ENCODE measurements around the gene CKM.
A peak's percentile ranks its signal among the peaks of the same experiment; 100 is the strongest.

The CKM gene

DNA sequence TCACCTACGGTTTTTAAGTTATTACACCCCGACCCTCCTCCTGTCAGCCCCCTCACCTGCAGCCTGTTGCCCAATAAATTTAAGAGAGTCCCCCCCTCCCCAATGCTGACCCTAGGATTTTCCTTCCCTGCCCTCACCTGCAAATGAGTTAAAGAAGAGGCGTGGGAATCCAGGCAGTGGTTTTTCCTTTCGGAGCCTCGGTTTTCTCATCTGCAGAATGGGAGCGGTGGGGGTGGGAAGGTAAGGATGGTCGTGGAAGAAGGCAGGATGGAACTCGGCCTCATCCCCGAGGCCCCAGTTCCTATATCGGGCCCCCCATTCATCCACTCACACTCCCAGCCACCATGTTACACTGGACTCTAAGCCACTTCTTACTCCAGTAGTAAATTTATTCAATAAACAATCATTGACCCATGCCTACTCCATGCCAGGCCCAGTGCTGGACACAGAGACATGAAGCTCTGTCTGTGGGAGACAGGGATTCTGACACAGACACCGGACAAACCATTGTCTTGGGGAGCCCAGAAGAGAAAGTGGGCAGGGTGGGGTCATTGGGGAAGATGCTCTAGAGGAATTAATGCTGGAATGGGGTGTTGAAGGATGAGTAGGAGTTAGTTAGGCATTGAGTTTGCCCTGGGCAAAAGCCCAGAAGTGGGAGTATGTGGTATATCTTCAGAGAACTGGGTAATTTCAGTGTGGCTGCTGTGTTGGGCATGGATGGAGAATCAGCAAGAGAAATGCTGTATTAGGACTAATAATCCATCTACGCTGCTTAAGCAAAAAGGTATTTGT is 19.2 kb downstream of the CKM start:
- Histone ChIP-seq H3K27me3 (ENCODE audit: control insufficient read depth in 1 of 2, insufficient read depth in 2 of 2, low read length in 2 of 2) (peaks cover 0 to 2% of the 10 kb centered on the region in 2 donors), H3K36me3 (ENCODE audit: control insufficient read depth in 2 of 2, insufficient read depth in 2 of 2, low read length in 2 of 2) (peaks cover 2 to 5% of the 10 kb centered on the region in 2 donors), H3K4me1 (ENCODE audit: control insufficient read depth, insufficient read depth, low read length) (peaks cover 5% of the 10 kb centered on the region), H3K9me3 (ENCODE audit: control insufficient read depth in 2 of 2, low read length in 2 of 2) (no peaks in the 10 kb centered on the region), H3K9ac (ENCODE audit: low read length in 2 of 2) (no peak overlapping the region), H3K27ac (ENCODE audit: low read length) (no peak overlapping the region), H3K4me3 (ENCODE audit: low read length in 2 of 2) (no peak overlapping the region)

DNA sequence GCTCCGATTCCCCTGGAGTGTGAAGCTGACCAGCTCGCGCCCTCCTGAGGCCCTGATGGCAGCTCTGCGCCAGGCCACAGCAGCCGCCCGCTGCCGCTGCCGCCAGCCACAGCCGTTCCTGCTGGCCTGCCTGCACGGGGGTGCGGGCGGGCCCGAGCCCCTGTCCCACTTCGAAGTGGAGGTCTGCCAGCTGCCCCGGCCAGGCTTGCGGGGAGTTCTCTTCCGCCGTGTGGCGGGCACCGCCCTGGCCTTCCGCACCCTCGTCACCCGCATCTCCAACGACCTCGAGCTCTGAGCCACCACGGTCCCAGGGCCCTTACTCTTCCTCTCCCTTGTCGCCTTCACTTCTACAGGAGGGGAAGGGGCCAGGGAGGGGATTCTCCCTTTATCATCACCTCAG is 20.3 kb downstream of the CKM start:
- H3K27me3 ChIP-seq (ENCODE audit: control insufficient read depth in 1 of 2, insufficient read depth in 2 of 2, low read length in 2 of 2) = no peaks in the 10 kb centered on the region
- peaks cover 5% of the 10 kb centered on the region for H3K4me1 ChIP-seq (ENCODE audit: control insufficient read depth, insufficient read depth, low read length)
- H3K9ac ChIP-seq (ENCODE audit: low read length in 2 of 2) = no peak overlapping the region
- H3K4me3 ChIP-seq (ENCODE audit: low read length in 2 of 2) = no peak overlapping the region
- H3K36me3 ChIP-seq (ENCODE audit: control insufficient read depth in 2 of 2, insufficient read depth in 2 of 2, low read length in 2 of 2) = peaks cover 4 to 5% of the 10 kb centered on the region in 2 donors
- no peaks in the 10 kb centered on the region for H3K9me3 ChIP-seq (ENCODE audit: control insufficient read depth in 2 of 2, low read length in 2 of 2)
- no peak overlapping the region for H3K27ac ChIP-seq (ENCODE audit: low read length)

DNA sequence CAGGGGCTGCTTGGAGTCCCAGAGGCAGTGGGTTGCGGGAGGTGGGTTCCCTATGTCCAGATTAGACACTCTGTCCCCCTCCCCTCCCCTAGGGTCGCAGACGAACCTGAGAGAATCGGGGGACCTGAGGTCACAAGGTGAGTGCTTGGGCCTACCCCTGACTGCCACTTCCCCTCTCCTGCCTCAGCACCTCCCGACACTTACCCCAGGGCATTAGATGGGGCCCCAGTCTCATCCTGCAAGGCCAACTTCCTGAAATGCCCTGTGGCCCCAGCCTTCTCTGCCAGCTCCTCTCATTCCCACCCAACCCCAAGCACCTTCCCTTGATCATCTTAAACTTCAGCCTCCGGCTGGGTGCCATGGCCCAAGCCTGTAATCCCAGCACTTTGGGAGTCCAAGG is 23.0 kb downstream of the CKM start:
- Histone ChIP-seq H3K36me3 (ENCODE audit: control insufficient read depth in 2 of 2, insufficient read depth in 2 of 2, low read length in 2 of 2) (peaks cover 5 to 8% of the 10 kb centered on the region in 2 donors), H3K4me3 (ENCODE audit: low read length in 2 of 2) (no peak overlapping the region), H3K9me3 (ENCODE audit: control insufficient read depth in 2 of 2, low read length in 2 of 2) (no peaks in the 10 kb centered on the region), H3K9ac (ENCODE audit: low read length in 2 of 2) (no peak overlapping the region), H3K27ac (ENCODE audit: low read length) (no peak overlapping the region), H3K27me3 (ENCODE audit: control insufficient read depth in 1 of 2, insufficient read depth in 2 of 2, low read length in 2 of 2) (no peaks in the 10 kb centered on the region), H3K4me1 (ENCODE audit: control insufficient read depth, insufficient read depth, low read length) (peaks cover 7% of the 10 kb centered on the region)

DNA sequence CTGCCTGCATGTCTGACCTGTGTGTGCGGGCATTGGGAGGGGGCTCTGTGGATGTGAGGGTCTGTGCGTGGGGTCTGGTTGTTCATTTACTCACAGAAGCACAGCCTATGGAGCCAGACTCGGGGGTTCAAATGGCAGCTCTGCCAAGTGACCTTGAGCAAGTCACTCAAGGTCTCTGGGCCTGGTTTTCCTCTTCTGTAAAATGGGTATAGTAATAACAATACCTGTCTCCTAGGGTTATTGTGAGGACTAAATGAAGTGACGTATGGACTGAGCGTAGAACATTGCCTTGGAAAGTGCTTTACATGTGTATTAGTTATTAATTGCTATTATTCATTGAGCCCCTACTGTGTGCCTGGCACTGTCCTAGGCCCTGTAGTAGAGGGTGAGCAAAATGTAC is 24.4 kb downstream of the CKM start:
- Histone ChIP-seq H3K27me3 (ENCODE audit: control insufficient read depth in 1 of 2, insufficient read depth in 2 of 2, low read length in 2 of 2) (no peaks in the 10 kb centered on the region), H3K9me3 (ENCODE audit: control insufficient read depth in 2 of 2, low read length in 2 of 2) (no peaks in the 10 kb centered on the region), H3K27ac (ENCODE audit: low read length) (no peak overlapping the region), H3K4me1 (ENCODE audit: control insufficient read depth, insufficient read depth, low read length) (peaks cover 15% of the 10 kb centered on the region), H3K4me3 (ENCODE audit: low read length in 2 of 2) (no peak overlapping the region), H3K36me3 (ENCODE audit: control insufficient read depth in 2 of 2, insufficient read depth in 2 of 2, low read length in 2 of 2) (peaks cover 8 to 10% of the 10 kb centered on the region in 2 donors), H3K9ac (ENCODE audit: low read length in 2 of 2) (no peak overlapping the region)

DNA sequence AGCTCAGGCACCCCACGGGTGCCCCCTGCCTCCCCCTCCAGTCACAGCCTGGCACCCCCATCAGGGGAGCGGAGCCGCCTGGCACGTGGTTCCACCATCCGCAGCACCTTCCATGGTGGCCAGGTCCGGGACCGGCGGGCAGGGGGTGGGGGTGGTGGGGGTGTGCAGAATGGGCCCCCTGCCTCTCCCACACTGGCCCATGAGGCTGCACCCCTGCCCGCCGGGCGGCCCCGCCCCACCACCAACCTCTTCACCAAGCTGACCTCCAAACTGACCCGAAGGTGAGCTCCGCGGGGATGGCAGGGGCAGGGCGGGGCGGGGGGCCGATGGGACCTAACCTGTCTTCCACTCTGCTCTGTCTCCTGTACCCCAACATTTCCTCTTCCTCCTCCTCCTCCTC is 25.0 kb downstream of the CKM start:
- Histone ChIP-seq H3K36me3 (ENCODE audit: control insufficient read depth in 2 of 2, insufficient read depth in 2 of 2, low read length in 2 of 2) (peaks cover 8 to 10% of the 10 kb centered on the region in 2 donors), H3K27me3 (ENCODE audit: control insufficient read depth in 1 of 2, insufficient read depth in 2 of 2, low read length in 2 of 2) (no peaks in the 10 kb centered on the region), H3K4me1 (ENCODE audit: control insufficient read depth, insufficient read depth, low read length) (peaks cover 15% of the 10 kb centered on the region), H3K27ac (ENCODE audit: low read length) (no peak overlapping the region), H3K9me3 (ENCODE audit: control insufficient read depth in 2 of 2, low read length in 2 of 2) (no peaks in the 10 kb centered on the region), H3K9ac (ENCODE audit: low read length in 2 of 2) (no peak overlapping the region), H3K4me3 (ENCODE audit: low read length in 2 of 2) (no peak overlapping the region)

DNA sequence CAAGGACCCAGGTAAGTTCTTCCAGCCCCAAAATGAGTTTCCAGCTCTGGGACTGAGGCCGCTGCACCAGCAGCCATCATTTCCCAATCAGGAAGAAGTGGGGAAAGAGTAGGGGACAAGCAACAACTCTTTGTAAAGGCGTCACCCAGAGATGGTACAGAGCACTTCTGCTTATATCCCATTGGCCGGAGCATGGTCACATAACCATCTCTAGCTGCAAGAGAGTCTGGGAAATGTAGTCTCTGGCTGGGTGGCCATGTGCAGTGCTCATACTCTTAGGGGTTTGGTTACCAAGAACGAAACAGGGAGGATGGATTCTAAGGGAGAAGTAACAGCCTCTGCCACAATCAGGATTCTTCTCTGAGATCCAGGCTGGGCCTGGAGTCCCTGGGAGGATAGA is 26.3 kb downstream of the CKM start:
- H3K9me3 ChIP-seq (ENCODE audit: control insufficient read depth in 2 of 2, low read length in 2 of 2) = no peaks in the 10 kb centered on the region
- H3K4me1 ChIP-seq (ENCODE audit: control insufficient read depth, insufficient read depth, low read length) = peaks cover 15% of the 10 kb centered on the region
- H3K9ac ChIP-seq (ENCODE audit: low read length in 2 of 2) = no peak overlapping the region
- H3K36me3 ChIP-seq (ENCODE audit: control insufficient read depth in 2 of 2, insufficient read depth in 2 of 2, low read length in 2 of 2) = peaks cover 14 to 15% of the 10 kb centered on the region in 2 donors
- no peaks in the 10 kb centered on the region for H3K27me3 ChIP-seq (ENCODE audit: control insufficient read depth in 1 of 2, insufficient read depth in 2 of 2, low read length in 2 of 2)
- H3K4me3 ChIP-seq (ENCODE audit: low read length in 2 of 2) = no peak overlapping the region
- H3K27ac ChIP-seq (ENCODE audit: low read length) = no peak overlapping the region

DNA sequence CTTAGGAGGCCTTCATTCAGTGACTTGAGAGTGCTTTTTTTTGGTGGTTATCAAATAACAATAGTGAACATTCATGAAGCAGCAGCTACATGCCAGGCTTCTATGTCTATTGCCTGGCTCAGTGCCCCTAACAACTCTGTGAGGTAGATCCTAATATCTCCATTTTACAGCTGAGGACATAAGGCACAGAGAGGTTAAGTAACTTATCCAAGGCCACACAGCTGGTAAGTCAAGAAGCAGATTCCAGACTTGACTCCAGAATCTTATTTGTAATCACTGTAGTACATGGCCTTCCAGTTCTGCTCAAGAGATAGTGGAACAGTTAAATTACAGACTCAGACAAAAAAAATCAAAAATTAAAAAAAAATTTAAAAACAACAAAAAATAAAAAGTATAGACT is 26.8 kb downstream of the CKM start:
- no peak overlapping the region for H3K9ac ChIP-seq (ENCODE audit: low read length in 2 of 2)
- H3K4me1 ChIP-seq (ENCODE audit: control insufficient read depth, insufficient read depth, low read length) = peaks cover 15% of the 10 kb centered on the region
- no peaks in the 10 kb centered on the region for H3K27me3 ChIP-seq (ENCODE audit: control insufficient read depth in 1 of 2, insufficient read depth in 2 of 2, low read length in 2 of 2)
- H3K9me3 ChIP-seq (ENCODE audit: control insufficient read depth in 2 of 2, low read length in 2 of 2) = no peaks in the 10 kb centered on the region
- H3K27ac ChIP-seq (ENCODE audit: low read length) = no peak overlapping the region
- peaks cover 16 to 19% of the 10 kb centered on the region in 2 donors for H3K36me3 ChIP-seq (ENCODE audit: control insufficient read depth in 2 of 2, insufficient read depth in 2 of 2, low read length in 2 of 2)
- H3K4me3 ChIP-seq (ENCODE audit: low read length in 2 of 2) = no peak overlapping the region

DNA sequence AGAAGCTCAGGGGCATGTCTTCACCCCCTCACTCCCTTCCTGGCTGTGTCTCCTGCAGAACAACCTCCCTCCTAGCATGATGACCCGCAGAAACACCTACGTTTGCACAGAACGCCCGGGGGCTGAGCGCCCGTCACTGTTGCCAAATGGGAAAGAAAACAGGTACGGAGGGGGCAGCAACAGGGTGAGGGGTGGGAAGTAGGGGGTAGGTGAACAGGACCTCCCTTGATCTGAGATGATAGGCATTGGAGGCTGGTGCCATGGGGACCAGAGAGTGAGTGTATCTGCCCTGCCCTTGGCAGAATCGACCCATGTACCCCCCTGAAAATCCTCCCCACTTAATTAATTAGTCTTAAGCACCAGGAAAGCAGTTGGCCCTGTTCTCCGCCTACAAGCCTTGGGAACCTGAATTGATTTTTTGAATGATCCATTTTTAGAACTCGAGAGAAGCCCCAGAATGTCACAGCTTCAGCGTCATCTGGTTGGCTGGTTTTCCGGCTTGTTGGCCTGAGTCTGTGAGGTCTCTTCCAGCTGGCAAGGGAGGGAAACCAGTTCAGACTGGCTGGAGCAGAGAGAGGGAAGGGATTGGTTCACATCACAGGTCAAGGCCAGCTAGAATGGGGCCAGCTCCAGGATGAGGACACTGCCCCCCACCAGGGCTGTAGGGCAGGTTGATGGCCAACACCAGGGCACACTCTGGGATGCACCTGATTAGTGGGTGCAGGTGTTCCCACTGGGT is 28.2 kb downstream of the CKM start:
- Histone ChIP-seq H3K36me3 (ENCODE audit: control insufficient read depth in 2 of 2, insufficient read depth in 2 of 2, low read length in 2 of 2) (peaks cover 25 to 26% of the 10 kb centered on the region in 2 donors), H3K9me3 (ENCODE audit: control insufficient read depth in 2 of 2, low read length in 2 of 2) (no peaks in the 10 kb centered on the region), H3K4me1 (ENCODE audit: control insufficient read depth, insufficient read depth, low read length) (peaks cover 10% of the 10 kb centered on the region), H3K27me3 (ENCODE audit: control insufficient read depth in 1 of 2, insufficient read depth in 2 of 2, low read length in 2 of 2) (no peaks in the 10 kb centered on the region), H3K27ac (ENCODE audit: low read length) (no peak overlapping the region), H3K9ac (ENCODE audit: low read length in 2 of 2) (no peak overlapping the region), H3K4me3 (ENCODE audit: low read length in 2 of 2) (peak overlapping the region in 1 of 2 donors; percentile 3)

DNA sequence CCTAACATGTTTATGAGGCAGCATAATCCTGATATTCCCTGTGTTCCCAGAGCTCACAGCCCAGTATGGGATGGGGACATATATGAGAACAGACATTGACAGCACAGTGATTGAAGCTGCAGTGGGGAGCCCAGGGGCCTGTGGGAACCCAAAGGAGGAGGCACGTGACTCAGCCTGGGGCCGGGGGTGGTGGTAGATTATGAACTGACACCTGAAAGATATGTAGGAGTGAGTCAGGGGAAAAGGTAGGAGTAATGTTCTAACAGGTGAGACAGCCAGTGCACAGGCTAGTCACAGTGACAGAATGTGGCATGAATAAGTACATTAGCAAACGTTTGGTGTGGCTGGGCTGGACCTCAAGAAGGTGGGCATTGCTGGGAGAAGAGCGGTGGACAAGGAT is 29.0 kb downstream of the CKM start:
- Histone ChIP-seq H3K9ac (ENCODE audit: low read length in 2 of 2) (no peak overlapping the region), H3K27me3 (ENCODE audit: control insufficient read depth in 1 of 2, insufficient read depth in 2 of 2, low read length in 2 of 2) (no peaks in the 10 kb centered on the region), H3K27ac (ENCODE audit: low read length) (no peak overlapping the region), H3K9me3 (ENCODE audit: control insufficient read depth in 2 of 2, low read length in 2 of 2) (no peaks in the 10 kb centered on the region), H3K4me3 (ENCODE audit: low read length in 2 of 2) (no peak overlapping the region), H3K36me3 (ENCODE audit: control insufficient read depth in 2 of 2, insufficient read depth in 2 of 2, low read length in 2 of 2) (peaks cover 21 to 23% of the 10 kb centered on the region in 2 donors), H3K4me1 (ENCODE audit: control insufficient read depth, insufficient read depth, low read length) (peaks cover 10% of the 10 kb centered on the region)

DNA sequence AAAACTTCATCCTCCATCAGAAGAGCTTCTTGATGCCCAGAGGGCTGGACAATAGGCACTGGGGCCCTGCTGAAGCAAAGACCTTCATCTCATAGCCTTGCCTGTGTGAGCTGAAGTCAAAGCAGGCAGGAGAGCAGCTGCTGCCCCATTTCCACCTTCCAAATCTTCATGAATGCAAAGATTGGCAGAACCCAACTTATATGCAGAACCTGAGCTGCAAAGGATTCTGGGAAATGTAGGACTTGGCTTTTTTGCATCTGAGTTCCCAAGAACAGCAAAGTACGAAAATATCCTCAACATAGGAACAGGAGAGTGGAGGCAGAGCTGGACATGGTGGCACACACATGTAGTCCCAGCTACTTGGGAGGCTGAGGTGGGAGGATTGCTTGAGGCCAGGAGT is 30.8 kb downstream of the CKM start:
- Histone ChIP-seq H3K36me3 (ENCODE audit: control insufficient read depth in 2 of 2, insufficient read depth in 2 of 2, low read length in 2 of 2) (peaks cover 21 to 25% of the 10 kb centered on the region in 2 donors), H3K9ac (ENCODE audit: low read length in 2 of 2) (no peak overlapping the region), H3K4me1 (ENCODE audit: control insufficient read depth, insufficient read depth, low read length) (peaks cover 10% of the 10 kb centered on the region), H3K27ac (ENCODE audit: low read length) (no peak overlapping the region), H3K9me3 (ENCODE audit: control insufficient read depth in 2 of 2, low read length in 2 of 2) (no peaks in the 10 kb centered on the region), H3K4me3 (ENCODE audit: low read length in 2 of 2) (no peak overlapping the region), H3K27me3 (ENCODE audit: control insufficient read depth in 1 of 2, insufficient read depth in 2 of 2, low read length in 2 of 2) (no peaks in the 10 kb centered on the region)

Data from stomach smooth muscle (tissue), 2 donors.